Central memory CD8-positive, alpha-beta T cell (primary cell): Measurements from ENCODE around the gene SLC22A14.

Source experiments
- ATAC-seq: fragments of 150-1000 bp; cut with Tn5 transposase; replicated peaks from 2 replicates; pipeline ENCODE4 v1.10.0; 2022; ENCODE audit warnings: mild to moderate bottlenecking, moderate FRiP score, moderate number of reproducible peaks; ENCODE audit not compliant: poor library complexity, severe bottlenecking; ENCODE audit errors: extremely low read depth
- DNase-seq, 2 donors: peaks; one replicate each; pipeline ENCODE4 v3.0.0; 2021; ENCODE audit warnings: low spot score in 2 of 2
- H3K27ac Mint-ChIP-seq: one replicate; pipeline ENCODE4 v1.8.0; 2022; ENCODE audit warnings: low read depth, mild to moderate bottlenecking, moderate library complexity, mixed read lengths
- H3K27me3 Mint-ChIP-seq: one replicate; pipeline ENCODE4 v1.8.0; 2022; ENCODE audit warnings: mixed read lengths
- H3K36me3 Mint-ChIP-seq: one replicate; pipeline ENCODE4 v1.8.0; 2022; ENCODE audit warnings: mild to moderate bottlenecking, moderate library complexity, mixed read lengths; ENCODE audit not compliant: insufficient read depth
- H3K4me1 Mint-ChIP-seq: one replicate; pipeline ENCODE4 v1.8.0; 2022; ENCODE audit warnings: mixed read lengths
- H3K4me3 Mint-ChIP-seq: one replicate; pipeline ENCODE4 v1.8.0; 2022; ENCODE audit warnings: mild to moderate bottlenecking, moderate library complexity, mixed read lengths
- H3K9me3 Mint-ChIP-seq: one replicate; pipeline ENCODE4 v1.8.0; 2022; ENCODE audit warnings: mixed read lengths

The SLC22A14 gene

DNA sequence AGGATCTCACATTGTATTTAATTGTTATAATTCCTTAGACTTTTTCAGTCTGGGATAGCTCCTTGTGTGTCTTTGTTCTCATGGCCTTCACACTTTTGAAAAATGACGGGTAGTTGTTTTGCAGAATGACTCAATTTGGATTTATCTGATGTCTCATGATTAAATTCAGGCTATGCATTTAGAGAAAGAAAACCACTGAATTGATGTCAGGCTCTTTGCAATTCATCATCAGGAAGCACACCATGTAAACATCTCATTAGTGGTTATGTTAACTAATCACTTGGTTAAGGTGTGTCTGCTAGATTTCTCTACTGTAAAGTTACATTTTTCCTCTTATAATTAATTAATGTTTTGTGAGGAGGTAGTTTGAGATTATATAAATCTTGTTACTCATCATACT lies 24.5 kb upstream of the SLC22A14 start:
- DNase-seq (no peak), ATAC-seq (no peak)
- Mint-ChIP-seq H3K27me3 (no peaks in the 10 kb centered on the region), H3K4me3 (no peak overlapping the region), H3K27ac (peak overlapping the region; percentile 77), H3K36me3 (peaks cover 16% of the 10 kb centered on the region), H3K4me1 (peaks cover 25% of the 10 kb centered on the region), H3K9me3 (no peaks in the 10 kb centered on the region)

DNA sequence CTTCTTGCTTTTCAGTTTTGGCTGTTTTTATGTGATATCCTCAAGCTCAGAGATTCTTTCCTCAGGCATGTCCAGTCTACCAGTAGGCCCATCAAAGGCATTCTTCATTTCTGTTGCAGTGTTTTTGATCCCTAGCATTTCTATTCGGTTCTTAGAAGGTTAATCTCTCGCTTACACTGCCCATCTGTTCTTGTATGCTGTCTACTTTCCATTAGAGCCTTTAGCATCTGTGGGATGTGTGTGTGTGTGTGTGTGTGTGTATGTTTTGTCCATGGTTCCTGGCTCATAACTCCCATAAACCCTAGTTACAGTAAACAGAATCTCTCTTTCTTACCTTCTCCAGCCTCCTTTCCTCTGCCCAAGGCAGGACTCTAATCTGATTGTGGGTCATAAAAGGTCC lies 21.6 kb upstream of the SLC22A14 start:
- ATAC-seq (no peak), DNase-seq (no peak)
- Mint-ChIP-seq H3K27ac (no peak overlapping the region), H3K9me3 (no peaks in the 10 kb centered on the region), H3K4me3 (no peak overlapping the region), H3K36me3 (peaks cover 6% of the 10 kb centered on the region), H3K4me1 (peaks cover 24% of the 10 kb centered on the region), H3K27me3 (no peaks in the 10 kb centered on the region)

DNA sequence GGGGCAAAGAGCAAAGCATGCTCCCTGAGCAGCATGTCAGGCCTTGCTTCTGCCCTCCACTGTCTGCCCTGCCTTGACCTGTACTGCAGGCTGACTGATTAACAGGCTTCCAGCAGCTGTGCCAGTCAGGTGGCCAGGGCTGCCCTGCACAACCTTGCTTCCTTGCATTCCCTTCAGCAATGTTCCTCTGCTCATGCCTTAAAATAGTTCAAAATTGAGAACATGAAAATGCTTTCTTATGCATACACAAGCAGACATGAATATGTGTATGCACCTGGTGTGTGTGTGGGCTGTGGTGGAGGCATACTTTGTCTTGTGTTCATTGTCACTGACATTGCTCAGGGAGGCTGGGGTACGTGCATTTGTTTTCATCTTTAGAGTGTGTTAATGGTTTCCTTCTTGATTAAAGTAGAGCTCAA lies 17.7 kb upstream of the SLC22A14 start:
- Mint-ChIP-seq H3K4me1 (peaks cover 20% of the 10 kb centered on the region), H3K27ac (no peak overlapping the region), H3K9me3 (no peaks in the 10 kb centered on the region), H3K27me3 (no peaks in the 10 kb centered on the region), H3K36me3 (peaks cover 2% of the 10 kb centered on the region), H3K4me3 (no peak overlapping the region)
- ATAC-seq = no peak
- DNase-seq = no peak

DNA sequence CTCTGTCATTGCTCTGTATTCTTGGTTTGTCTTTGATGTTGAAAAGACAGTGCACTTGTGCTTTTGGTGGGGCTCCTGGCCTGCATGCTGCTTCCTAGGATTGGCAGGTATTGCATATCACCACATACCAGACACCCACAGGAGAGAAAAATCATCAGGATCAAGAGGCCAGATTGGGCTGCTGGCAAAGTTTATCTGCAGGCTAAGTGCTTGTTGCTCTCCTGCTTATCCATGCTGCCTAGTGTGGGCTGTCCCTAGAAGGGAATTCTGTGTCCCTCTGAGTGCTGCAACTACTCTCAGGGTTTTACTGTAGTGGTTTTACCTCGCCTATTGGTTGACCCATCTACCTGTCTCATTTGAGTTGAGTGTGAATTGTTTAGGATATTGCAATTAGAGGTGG lies 17.3 kb upstream of the SLC22A14 start:
- Mint-ChIP-seq H3K9me3 (no peaks in the 10 kb centered on the region), H3K4me1 (peaks cover 20% of the 10 kb centered on the region), H3K4me3 (no peak overlapping the region), H3K27me3 (no peaks in the 10 kb centered on the region), H3K36me3 (peaks cover 2% of the 10 kb centered on the region), H3K27ac (no peak overlapping the region)
- ATAC-seq (no peak), DNase-seq (no peak)

DNA sequence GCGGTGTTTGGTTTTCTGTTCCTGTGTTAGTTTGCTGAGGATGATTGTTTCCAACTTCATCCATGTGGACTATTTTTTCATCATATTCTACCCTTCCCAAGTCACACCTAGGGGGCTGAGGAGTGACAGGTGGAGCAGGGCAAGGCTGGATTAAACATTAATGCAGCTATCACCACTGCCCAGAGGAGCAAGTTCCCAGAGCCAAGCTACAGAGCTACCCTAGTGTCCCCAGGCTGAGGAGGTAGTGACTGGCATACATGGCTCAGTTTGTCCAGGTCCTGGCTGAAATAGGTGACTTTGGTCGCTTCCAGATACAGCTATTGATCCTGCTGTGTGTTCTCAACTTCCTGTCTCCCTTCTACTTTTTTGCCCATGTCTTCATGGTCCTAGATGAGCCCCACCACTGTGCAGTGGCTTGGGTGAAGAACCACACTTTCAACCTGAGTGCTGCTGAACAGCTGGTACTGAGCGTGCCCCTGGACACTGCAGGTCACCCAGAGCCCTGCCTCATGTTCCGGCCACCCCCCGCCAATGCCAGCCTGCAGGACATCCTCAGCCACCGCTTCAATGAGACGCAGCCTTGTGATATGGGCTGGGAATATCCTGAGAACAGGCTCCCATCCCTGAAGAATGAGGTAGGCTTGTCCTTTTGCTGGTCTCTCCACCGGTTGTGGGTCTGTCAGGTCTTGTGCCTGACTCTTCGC lies 16.3 kb upstream of the SLC22A14 start, which contains the start of gene SLC22A13:
TSS of gene SLC22A13 (plus strand) at position 209 of the 704 bp plus-strand sequence. CDS start at position 258, 49 bp downstream.
- ATAC-seq (no peak), DNase-seq (no peak)
- peaks cover 20% of the 10 kb centered on the region for H3K4me1 Mint-ChIP-seq
- H3K36me3 Mint-ChIP-seq = peaks cover 2% of the 10 kb centered on the region
- H3K4me3 Mint-ChIP-seq = no peak within 1 kb of the TSS
- H3K9me3 Mint-ChIP-seq = peaks cover 2% of the 10 kb centered on the region
- no peaks in the 10 kb centered on the region for H3K27me3 Mint-ChIP-seq
- no peak within 1 kb of the TSS for H3K27ac Mint-ChIP-seq

DNA sequence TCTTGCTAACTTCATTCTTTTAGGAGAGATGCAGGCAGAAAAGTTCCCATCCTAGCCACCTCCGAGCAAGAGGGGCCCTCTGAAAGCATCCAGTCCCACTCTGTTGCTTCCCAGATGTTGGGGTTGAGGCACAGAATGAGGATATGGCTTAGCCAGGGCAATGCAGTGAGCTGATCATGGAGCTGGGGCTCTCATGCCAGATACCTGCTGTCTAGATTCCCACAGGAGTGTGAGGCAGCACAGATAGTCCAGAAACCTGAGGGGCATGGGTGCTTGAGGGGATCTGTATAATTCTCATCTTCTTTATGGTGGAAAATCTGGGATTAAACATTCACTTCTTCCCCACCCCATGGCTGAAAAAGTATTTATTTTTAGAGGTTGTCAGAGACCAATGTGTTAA lies 15.3 kb upstream of the SLC22A14 start:
- Mint-ChIP-seq H3K27me3 (no peaks in the 10 kb centered on the region), H3K27ac (no peak overlapping the region), H3K4me1 (peaks cover 20% of the 10 kb centered on the region), H3K36me3 (peaks cover 2% of the 10 kb centered on the region), H3K4me3 (no peak overlapping the region), H3K9me3 (peaks cover 5% of the 10 kb centered on the region)
- no peak for DNase-seq
- ATAC-seq = no peak

DNA sequence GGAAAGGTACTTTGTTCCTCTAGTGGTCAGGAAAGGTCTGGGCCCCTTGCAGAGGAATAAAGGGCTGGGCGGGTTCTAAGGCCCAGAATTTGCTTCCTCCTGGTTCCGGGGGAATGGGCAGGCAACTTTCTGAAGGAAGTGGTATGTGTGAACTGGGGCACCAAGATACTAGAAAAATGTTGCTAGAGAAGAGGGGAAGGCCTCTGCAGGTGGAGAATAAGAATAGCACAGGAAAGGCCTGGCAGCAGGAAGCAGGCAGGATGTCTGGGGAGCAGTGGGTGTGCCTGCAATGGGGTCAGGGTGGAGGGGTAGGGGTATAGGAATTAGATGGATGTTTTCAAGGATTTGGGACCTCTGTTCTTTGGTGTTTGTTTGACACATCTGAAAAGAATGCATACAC lies 14.4 kb upstream of the SLC22A14 start:
- no peaks in the 10 kb centered on the region for H3K27me3 Mint-ChIP-seq
- ATAC-seq (no peak), DNase-seq (no peak)
- H3K4me3 Mint-ChIP-seq = no peak overlapping the region
- H3K27ac Mint-ChIP-seq = no peak overlapping the region
- H3K4me1 Mint-ChIP-seq = peaks cover 20% of the 10 kb centered on the region
- H3K36me3 Mint-ChIP-seq = peaks cover 2% of the 10 kb centered on the region
- peaks cover 5% of the 10 kb centered on the region for H3K9me3 Mint-ChIP-seq

DNA sequence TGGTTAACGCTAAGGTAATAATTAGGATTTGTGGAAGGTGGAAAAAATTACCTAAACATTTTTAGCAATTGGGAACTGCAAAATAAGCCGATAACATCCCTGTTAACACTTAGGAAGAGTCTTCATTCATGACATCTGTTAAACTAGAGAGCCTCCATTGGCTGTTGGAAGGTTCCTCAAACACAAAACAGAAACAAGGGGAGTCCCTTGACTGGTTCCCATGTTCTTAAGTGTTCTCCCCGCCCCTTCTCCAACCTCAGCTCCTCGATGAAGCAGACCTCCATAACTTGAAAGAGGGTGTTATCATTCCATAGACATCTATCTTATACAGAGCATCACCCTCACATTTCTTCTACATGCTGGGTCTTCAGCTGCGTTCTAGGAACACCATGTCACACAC lies 14.0 kb upstream of the SLC22A14 start:
- Mint-ChIP-seq H3K36me3 (peaks cover 2% of the 10 kb centered on the region), H3K27me3 (no peaks in the 10 kb centered on the region), H3K4me3 (no peak overlapping the region), H3K9me3 (peaks cover 5% of the 10 kb centered on the region), H3K4me1 (peaks cover 20% of the 10 kb centered on the region), H3K27ac (no peak overlapping the region)
- ATAC-seq (no peak), DNase-seq (no peak)

DNA sequence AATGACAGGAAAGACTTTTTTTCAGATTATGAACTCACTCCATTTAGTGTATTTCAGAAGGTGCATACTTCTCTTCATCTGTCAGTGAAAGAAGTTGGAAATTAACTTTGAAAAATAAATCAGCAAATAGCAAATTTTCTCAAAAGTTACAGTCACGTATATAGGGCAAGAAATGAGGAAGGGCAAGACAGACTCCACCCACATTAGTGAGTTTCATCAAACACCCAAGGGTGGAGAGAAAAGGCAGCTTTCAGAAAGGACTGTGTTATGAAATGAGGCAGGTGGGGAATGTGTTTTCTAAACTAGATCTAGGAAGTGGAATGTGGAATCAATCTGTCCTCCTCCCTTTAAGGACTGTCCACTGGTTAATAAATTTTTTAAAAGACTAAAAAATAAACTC lies 13.6 kb upstream of the SLC22A14 start:
- no peak for ATAC-seq

DNA sequence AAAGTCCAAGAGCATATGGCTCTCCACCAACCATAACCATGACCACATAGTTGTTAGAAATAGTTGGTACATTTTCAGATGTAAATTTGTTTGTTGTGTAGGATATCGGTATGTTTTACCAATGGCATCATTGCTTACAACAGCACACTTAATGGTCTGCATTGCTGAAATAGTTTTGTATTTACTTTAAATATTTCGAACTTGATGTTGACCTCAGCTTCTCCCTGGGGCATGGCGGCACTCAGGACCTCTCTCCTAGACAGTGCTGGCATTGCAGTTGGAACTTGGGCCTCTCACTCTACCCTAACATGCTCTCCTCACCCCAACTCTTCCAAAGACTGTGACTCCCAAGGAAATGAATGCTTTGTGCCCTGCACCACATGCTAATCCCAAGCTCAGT lies 11.5 kb upstream of the SLC22A14 start:
- no peak for DNase-seq
- no peak for ATAC-seq
- Mint-ChIP-seq H3K9me3 (peaks cover 5% of the 10 kb centered on the region), H3K27me3 (no peaks in the 10 kb centered on the region), H3K27ac (no peak overlapping the region), H3K36me3 (no peaks in the 10 kb centered on the region), H3K4me1 (peaks cover 14% of the 10 kb centered on the region), H3K4me3 (no peak overlapping the region)

More for the DNA sequence above, 13.6 kb upstream of the SLC22A14 start:
- Mint-ChIP-seq H3K27me3 (no peaks in the 10 kb centered on the region), H3K27ac (no peak overlapping the region), H3K4me1 (peaks cover 17% of the 10 kb centered on the region), H3K36me3 (no peaks in the 10 kb centered on the region), H3K4me3 (no peak overlapping the region), H3K9me3 (peaks cover 5% of the 10 kb centered on the region)
- DNase-seq = no peak

DNA sequence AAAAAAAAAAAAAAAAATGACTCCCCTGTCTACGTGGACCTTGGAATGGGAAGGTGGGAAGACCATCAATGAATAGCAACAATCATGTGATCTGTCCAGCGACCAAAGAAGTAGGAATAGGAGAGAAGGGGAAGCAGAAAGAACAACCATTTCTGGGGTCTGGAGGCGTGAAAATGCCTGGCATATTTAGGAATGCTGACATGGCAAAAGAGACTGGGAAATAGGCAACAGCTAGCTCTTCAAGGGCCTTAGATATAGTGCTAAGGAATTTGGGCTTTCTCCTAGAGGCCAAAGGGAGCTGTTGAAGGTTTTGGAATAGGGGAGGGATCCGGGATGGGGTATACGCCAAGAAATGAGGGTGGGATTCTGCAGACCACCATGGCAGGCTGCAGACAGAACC lies 10.5 kb upstream of the SLC22A14 start:
- peaks cover 5% of the 10 kb centered on the region for H3K9me3 Mint-ChIP-seq
- no peak overlapping the region for H3K4me3 Mint-ChIP-seq
- ATAC-seq (no peak), DNase-seq (no peak)
- peaks cover 9% of the 10 kb centered on the region for H3K4me1 Mint-ChIP-seq
- H3K27ac Mint-ChIP-seq = no peak overlapping the region
- H3K27me3 Mint-ChIP-seq = no peaks in the 10 kb centered on the region
- no peaks in the 10 kb centered on the region for H3K36me3 Mint-ChIP-seq

DNA sequence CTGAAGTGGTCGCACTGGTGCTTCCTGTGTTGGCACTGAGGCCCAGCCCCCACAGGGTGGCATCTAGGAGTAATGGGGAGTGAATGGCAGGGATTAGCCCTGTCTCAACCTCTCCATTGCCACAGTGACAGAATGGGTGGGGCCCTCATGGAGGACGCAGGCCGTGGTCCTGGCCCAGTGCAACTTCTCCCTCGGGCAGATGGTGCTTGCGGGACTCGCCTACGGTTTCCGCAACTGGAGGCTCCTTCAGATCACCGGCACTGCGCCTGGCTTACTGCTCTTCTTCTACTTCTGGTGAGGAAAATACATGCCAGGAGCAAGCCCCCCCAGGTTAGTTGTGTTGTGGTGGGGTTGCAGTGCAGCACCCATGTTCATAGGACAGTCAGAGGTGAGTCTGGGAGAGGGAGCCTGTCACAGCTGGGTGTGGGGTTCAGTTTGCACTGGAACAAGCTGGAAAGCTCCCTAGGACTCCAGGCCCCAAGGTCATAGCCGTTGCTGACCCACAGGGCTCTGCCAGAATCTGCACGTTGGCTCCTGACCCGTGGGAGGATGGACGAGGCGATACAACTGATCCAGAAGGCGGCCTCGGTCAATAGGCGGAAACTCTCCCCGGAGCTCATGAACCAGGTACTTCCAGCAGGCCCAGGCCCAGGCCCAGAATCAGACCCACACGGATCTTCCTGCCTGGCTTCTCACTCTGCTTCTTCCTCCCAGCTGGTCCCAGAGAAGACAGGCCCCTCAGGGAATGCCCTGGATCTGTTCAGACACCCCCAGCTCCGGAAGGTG lies 7.0 kb upstream of the SLC22A14 start:
- Mint-ChIP-seq H3K9me3 (peaks cover 5% of the 10 kb centered on the region), H3K27ac (no peak overlapping the region), H3K4me3 (no peak overlapping the region), H3K36me3 (no peaks in the 10 kb centered on the region), H3K4me1 (no peaks in the 10 kb centered on the region), H3K27me3 (no peaks in the 10 kb centered on the region)
- ATAC-seq (no peak), DNase-seq (no peak)

DNA sequence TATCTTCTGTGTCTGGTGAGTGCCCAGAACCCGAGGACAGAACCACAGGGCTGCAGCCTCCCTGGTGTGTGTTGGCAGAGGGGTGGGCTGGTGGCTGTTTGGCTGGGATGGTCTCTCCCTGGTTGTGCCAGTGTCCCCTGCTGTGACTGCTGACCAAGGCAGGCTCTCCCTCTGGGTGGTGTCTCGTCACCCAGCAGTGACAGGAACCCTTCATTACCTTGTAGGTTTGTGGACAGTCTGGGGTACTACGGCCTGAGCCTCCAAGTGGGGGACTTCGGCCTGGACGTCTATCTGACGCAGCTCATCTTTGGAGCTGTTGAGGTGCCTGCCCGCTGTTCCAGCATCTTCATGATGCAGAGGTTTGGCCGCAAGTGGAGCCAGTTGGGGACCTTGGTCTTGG lies 6.4 kb upstream of the SLC22A14 start:
- Mint-ChIP-seq H3K9me3 (peaks cover 4% of the 10 kb centered on the region), H3K36me3 (no peaks in the 10 kb centered on the region), H3K4me3 (no peak overlapping the region), H3K27ac (no peak overlapping the region), H3K4me1 (no peaks in the 10 kb centered on the region), H3K27me3 (no peaks in the 10 kb centered on the region)
- DNase-seq (no peak), ATAC-seq (no peak)
